ENCODE data around the gene CACTIN. TPM values are rescaled to one million over a fixed set of nuclear protein-coding genes. Genes with fewer than 3 reads are reported as not detected.

The CACTIN gene
- total RNA-seq, 1 donor from 2014 or later = 21.6 TPM

DNA sequence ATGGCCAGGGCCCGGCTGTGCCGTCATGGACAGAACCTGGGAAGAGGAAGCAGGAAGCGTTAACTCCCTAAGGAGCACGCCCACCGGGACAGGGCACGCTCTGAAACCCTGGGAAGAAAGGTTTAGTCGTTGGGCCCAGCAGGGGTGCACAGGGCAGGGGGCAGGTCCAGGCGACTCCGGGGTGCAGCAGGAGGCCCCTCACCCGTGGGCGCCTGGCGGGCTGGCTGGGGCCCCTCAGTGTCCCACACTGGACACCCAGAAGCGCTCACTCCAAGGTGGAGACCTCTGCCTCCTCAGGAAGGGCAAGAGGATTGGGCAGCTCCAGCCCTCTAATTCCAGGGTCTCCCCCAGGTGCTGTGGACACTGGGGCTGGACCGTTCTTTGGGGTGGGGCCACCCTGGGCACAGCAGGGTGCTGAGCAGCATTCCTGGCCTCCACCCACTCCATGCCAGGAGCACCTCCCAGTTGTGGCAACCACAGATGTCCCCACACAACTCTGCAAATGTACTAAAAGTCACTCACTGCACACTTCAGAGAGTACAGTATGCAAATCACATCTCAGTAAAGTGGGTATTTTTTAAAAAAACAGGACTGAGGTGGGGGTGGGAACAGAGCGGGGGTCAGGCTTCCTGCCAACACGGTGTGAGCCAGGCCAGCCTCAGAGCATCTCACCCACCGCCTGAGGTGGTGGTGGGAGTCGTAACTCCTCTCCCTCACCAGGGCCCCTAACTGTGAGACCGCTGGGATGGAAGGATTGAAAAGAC lies 38.5 kb upstream of the CACTIN start:
- no peak for DNase-seq (ENCODE audit: low spot score in 2 of 2)
- FAIRE-seq = no peak

DNA sequence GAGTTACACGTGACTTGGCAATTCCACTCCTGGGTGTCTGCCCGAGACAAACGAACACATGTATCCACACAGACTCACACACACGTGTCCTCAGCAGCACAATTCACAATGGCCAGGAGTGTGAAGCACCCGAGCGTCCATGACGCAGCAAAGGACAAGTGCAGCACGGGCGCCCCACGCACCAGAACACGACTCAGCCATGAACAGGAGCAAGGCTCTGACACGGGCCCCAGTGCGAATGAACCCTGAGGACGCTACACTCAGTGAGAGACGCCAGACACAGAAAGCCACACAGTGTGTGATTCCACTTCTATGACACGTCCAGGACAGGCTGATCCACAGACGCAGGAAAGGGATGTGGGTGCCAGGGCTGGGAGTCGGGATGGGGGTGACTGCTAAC lies 37.2 kb upstream of the CACTIN start:
- DNase-seq (ENCODE audit: low spot score in 2 of 2) = no peak
- no peak for FAIRE-seq

DNA sequence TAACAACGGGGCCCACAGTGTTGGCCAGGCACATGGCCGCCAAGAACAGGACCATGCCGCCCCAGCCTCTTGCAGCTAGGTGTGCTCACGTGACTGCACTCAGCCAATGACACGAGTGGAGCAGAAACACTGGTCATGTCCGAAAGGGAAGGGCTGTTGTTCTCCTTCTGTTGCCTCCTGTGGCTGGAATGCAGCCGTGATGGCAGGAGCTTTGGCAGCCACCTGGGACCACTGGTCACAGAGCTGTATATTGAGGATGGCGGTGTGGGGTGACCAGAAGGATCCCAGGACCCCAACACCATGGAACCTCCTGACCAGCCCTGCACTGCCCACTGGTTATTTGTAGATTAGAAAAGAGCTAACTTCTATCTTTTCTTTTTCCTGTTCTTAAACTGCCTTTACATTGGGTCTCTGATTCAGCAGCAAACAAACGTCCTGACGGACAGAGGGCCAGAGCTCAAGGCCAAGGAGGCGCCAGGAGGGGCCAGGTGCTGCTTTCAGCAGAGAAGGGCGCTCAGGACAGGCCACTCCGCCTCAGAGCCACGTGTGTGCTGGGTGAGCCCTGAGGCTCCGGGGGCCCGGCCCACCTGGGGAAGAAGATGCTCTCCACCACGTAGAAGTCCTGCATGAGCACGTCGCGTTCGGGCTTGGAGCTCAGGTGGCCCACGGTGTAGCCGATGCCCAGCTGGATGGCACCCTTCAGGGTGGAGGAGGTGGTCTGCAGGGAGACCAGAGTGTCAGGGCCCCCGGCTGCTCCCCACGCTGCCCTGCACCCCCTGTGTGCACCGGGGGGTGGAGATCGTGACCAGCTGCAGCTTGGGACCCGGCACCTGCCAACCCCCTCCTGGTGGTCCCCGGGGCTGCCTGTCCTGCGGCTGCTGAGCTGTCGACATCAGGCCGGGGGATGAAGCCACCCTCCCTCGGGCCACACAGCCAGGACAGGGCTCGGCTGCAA lies 35.0 kb upstream of the CACTIN start:
- DNase-seq (ENCODE audit: low spot score in 2 of 2) (no peak), FAIRE-seq (no peak)

DNA sequence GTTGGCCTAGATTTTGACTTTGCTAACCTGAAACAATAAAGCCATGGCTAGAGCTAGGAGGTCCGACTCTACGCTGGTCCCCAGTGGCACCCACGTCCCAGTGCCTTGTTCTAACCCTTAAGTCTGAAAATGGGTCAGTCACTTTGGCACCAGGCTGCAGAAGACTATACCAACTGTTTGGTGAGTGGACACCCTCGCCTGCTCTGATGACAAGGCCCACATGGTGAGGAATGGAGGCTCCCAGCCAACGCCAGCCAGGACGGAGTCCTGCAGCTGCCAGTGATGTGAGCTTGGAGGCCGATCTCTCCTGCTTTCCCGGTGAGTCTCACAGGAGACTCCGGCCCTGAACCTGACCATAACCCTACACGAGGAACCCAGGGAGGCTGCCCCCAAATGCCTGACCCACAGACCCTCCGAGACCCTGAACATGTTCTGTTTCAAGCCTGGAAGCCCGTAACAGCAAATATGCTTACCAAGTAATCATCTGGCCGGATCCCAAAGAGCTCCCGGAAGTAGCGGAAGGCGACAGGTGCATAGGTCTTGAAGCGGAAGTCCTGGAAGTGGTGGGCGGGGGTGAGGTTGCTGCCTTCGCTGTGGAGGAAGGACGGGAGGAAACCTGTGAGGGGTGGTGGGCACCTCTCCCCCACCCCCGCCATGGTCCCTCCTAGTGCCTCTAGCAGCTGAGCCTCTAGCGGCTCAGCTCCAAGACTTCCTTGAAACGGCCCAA lies 34.1 kb upstream of the CACTIN start:
- no peak for FAIRE-seq
- no peak for DNase-seq (ENCODE audit: low spot score in 2 of 2)

DNA sequence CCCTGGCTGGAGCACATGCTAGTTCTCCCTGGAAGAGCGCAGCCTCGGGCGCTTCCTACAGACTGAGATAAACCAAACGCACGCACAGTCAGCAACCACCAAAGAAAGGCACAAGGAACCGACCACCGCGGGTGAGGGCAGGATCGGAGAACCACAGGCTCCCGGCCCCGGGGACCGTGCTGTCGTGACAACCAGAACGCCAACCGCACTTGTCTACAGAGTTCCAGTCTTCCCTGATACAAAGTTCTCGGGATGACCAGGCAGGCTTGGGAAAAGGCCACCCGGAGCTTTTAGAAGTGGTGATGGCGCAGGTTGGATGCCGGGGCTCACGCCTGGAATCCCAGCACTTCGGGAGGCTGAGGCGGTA lies 33.1 kb upstream of the CACTIN start:
- FAIRE-seq (no peak), DNase-seq (ENCODE audit: low spot score in 2 of 2) (no peak)

DNA sequence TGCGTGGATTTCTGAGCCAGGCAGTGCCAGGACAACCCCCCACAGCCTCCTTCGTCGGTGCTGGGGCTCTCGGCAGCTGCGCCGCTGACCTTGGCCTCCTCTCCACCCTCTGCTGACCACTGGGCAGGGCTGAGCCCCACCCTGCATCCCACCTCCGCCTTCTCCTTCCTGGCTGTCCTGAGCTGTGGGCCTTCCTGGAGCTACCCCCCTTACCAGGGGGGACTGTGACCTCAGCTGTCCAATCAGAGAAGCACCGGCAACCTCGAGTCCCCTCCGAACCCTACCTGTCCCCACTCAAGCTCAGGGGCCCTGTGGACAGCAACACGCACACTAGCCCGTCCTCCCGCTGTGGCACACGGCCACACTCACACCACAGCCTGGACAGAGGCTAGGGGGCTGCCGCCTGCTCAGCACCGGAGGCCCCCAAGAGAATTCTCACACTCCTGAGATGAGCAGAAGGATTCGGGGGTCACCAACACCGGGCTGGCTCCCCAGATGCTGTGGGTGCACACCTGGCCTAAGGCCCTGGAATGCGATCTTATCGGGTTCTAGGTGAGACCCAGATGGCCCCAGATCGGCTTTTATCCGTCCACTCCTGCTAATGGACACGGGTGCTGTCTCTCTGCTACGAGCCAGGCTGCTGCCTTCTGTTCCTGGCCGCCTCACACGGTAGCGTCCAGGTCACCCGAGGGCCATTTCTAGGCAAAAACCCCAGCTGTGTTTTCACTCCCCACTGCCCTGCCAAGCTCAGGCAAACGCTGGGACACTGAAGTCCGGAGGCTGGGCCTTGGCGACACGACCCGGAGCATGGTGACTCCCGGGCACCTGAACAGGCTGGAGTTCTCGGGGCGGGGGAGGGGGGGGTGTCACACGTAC lies 32.5 kb upstream of the CACTIN start:
- DNase-seq (ENCODE audit: low spot score in 2 of 2) (no peak), FAIRE-seq (no peak)

DNA sequence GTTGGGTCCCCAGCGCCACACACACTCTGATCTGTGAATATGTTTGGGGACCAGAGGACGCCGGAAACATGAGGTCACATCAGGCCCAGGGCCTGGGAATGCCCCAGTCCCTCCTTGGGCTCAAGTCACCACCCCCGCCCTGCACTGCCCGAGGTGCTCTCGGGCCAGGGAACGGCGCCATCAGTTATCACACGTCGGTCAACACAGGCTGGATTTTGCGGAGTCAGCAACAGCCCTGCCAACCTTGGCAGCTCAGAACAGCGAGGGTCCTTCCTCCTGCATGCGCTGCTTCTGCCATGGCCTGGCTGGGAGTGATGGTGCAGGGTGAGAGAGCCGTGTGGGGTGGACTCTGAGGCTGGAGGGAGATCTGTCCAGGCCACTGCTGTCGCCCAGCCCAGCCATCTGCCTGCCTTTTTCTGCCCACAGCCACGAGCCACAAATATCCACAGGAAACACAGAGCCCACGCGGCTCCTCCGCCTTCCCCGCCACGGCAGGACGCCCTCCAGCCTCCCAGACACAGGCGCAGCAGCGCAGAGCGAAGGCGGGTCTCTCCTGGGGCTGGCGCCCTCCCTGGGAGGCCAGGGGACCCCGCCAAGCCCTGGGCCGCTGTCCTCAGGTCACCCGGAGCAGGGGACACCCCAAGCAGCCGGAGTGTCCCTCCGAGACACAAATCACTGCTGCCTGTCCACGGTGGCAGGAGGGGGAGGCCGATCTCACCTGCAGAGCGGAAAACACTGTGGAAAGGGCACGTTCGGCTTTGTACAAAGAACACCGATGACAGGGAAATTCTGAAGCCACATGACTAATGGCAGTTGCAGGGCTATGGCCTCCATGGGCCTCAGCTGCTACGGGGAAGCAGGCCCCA lies 31.6 kb upstream of the CACTIN start:
- DNase-seq (ENCODE audit: low spot score in 2 of 2) (no peak), FAIRE-seq (no peak)

DNA sequence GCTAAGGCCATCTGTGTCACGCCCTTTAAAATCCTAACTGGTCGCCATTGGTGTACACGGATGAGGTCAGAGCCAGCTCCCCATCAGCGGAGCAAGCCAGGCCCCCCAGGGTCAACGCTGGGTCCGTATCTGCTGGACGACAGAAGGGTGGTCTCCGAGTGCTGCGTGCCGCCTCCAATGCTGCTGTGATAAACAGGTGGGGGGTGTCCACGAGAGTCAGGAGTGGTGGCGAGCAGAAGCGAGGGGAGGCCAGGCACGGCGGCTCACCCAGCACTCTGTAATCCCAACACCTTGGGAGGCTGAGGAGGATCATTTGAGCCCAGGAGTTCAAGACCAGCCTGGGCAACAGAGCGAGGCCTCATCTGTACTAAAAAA lies 30.8 kb upstream of the CACTIN start:
- no peak for FAIRE-seq

DNA sequence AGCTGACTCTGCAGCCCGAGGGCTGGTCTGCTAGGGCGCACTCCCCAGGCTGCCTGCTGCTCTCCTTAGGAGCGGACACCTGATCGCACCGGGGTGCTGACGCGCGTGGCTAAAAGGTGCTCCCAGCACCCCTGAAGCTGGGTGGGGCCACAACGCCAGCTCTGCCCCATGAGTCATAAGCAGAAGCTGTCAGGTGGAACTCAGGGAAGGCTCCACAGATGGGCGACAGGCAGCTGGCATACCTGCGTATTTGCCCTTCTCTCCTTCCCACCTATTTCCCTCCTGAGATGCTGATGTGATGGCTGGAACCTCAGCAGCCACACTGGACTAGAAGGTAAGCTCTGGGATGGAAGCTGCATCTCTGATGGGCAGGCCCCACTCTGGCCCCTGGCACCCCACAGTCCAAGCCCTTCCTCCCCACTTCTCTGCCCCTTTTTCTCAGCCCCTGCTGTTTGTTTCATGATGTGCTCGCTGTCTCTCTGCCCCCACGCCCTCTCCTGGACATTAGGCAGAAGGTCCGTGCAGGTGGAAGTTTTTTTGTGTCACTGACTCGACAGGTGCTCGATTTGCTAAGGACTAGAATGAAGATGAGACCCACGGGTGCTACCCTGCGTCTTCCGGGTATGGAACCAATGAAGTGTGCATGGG lies 30.3 kb upstream of the CACTIN start:
- FAIRE-seq (no peak), DNase-seq (ENCODE audit: low spot score in 2 of 2) (no peak)

More for the DNA sequence above, 30.8 kb upstream of the CACTIN start:
- no peak for DNase-seq (ENCODE audit: low spot score in 2 of 2)

DNA sequence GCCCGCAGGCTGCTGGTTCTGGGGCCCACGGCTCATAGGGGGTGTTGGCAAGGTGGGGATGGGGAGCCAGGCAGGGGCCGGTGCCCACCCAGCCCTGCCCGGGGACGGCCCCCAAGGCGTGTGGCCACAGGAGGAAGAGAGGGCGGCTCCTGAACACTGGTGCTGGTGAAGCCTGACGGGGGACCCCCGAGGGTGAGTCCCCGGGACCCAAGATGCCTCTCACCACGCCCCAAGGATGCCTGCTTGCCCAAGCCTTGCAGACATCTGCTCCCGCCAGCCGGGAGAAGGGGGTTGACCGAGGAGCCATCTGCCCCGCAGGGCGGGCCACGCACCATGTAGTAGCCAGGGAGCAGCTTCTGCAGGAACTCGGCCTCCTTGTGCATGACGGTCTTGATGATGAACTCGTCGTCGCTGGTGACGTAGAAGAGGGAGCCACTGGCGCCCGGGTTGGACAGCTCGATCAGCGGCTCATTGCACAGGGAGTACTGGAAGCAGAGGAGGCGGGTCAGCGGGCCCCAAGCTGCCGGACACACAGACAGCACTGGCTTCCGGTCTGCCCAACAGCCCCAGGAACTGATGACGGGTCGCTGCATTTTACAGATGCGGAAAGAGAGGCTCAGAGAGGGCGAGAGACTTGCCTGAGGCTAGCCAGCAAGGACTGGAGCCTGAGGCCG lies 29.6 kb upstream of the CACTIN start:
- DNase-seq (ENCODE audit: low spot score in 2 of 2) (no peak), FAIRE-seq (no peak)

DNA sequence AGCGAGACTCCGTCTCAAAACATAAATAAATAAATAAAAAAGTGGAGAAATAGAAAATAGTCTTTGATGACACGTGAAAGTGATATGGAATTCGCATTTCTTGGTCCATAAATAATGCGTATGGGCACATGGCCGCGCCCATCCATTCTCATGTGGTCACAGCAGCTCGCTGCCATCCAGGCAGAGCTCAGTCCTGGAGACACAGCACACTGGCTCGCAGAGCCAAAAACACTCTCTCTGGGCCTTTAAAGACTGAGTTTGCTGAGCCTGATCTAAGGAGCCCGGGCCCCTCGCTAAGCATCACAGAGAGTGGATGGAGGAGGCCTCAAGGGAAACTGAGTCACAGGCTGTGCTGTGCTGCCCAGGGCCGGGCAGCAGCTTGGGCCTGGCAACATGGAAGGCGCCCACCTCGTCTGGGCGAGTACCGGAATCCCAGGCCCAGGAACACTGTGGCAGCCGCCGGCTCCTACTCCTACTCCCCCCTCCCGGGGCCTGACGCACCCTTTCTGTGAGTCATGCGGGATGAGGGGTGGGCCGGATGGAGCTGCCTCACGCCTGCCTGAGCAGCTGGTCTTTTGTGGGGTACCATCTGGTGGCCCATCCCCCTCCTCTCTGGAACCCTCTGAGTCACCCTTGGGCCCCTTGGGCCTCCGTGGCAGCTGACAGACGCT lies 28.9 kb upstream of the CACTIN start:
- FAIRE-seq (no peak), DNase-seq (ENCODE audit: low spot score in 2 of 2) (peak; percentile 65 to 84)

DNA sequence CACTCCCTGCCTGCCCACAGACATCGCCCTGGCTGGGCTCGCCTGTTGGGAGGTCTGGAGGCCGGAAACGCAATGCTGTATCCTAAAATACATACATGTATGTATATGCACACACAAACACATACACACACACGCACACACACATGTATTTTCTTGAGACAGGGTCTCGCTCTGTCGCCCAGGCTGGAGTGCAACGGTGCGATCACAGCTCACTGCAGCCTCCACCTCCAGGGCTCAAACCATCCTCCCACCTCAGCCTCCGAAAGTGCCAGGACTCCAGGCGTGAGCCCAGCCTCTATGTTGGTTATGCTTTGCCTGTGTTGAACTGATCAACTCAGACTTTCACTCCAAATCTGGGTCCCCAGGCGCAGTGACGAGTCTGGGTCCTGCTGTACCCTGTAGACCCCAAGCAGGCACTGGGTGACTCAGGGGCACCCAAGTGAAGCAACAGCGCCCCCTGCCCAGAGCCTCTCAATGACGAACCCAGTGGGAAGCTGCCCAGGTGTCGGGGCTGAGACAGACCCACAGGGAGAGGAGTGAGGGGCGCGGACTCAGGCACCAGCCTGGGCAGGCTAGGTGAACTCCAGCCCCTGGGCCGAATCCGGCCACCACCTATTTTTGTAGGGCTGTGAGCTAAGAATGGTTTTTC lies 27.4 kb upstream of the CACTIN start:
- DNase-seq (ENCODE audit: low spot score in 2 of 2) (no peak), FAIRE-seq (no peak)

DNA sequence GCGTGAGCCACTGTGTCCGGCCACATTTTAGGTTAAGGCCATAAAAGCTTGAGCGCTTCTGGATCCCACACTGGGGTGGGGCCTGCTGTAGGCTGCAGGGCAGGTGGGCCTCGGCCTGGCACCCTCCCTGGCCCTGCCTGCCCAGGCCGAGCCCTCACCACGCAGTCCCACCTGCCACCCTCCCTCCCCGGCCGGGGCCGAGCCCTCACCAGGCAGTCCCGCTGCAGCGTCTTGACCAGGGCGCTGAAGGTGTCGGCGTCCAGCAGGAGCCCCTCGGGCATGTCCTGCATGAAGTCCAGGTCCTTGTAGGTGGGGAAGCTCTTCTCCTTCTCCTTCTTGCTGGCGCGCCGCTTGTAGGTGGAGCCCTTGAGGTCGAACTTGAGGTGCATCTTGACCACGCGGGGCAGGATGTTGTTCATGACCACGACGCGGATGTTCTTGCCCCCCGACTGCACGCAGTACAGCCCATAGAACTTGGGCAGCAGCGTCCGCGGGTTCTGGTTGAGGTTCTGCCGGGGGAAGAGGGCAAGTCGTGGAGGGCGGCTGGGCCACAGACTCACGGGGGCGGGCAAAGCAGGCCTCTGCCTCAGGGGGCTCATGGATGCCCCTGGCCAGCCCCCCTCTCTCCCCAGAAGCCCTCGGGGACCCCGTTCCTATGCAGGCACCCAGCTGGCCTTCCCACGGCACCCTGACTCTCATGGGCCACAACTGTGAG lies 26.6 kb upstream of the CACTIN start:
- DNase-seq (ENCODE audit: low spot score in 2 of 2) (no peak), FAIRE-seq (no peak)

DNA sequence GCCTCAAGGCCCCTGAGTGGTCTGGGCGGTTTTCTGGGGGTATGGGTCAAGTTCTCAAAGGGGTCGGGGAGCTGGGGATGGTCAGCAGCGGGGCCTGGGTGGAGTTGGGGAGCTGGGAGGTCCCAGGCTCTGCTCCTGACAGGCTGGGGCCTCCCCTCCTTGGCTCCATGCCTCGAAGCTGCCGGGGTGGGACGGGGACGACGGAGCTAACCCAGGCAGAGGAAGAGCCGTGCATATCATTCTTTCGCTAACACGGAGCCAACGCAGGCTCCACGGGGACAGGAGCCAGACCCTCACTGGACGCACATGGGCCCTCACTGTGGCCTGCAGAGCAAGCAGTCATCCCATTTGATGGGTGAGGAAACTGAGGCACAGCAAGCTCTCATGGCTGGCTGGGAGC lies 25.8 kb upstream of the CACTIN start:
- FAIRE-seq (no peak), DNase-seq (ENCODE audit: low spot score in 2 of 2) (no peak)

DNA sequence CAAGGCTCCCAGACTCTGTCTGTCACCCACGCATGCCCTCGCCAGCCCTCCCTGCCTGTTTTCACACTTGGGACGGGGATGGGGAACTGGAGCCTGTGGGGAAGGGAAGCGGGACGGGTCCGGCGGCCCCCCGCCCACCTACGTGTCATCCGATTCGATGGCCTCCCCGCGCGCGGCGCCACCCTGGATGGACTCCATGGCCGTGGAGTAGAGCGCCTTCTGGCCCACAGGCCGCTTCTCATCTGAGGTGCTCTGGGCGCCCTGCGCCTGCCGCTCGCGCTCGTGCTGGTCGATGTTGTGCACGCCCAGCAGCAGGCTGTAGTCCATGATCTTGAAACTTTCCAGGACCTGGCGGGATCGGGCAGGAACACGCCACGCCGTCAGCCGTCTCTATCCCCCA lies 25.1 kb upstream of the CACTIN start:
- no peak for FAIRE-seq
- DNase-seq (ENCODE audit: low spot score in 2 of 2) = no peak

DNA sequence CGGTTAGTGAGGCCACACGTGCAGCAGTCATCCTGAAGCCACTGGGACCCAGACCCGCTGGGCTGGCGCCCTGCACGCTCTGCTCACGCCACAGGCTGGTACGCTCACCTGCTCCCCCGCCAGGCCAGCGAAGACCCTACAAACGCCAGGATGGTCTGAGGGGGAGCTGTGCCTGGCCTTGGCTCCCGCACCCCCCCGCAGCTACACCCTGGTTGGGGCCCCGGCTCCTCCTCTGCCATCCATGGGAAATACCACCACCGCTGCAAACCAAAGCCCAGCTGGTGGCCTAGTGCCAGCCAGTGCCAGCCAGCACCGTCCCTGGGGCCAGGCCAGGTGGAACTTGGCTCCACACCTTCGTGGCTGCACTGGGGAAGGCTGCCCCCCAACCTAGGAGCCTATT lies 23.3 kb upstream of the CACTIN start:
- DNase-seq (ENCODE audit: low spot score in 2 of 2) (no peak), FAIRE-seq (no peak)
